GM19397 (cell line): ENCODE measurements around the gene AKAP13.

Experiments
- ATAC-seq: cut with Tn5 transposase; IDR thresholded peaks from one replicate; pipeline ENCODE4 v1.9.1; 2021; ENCODE audit warnings: mild to moderate bottlenecking, moderate library complexity; ENCODE audit not compliant: unreplicated experiment

AKAP13 gene

GRCh38 chr15:85761635-85762034 is 381.2 kb downstream of the AKAP13 start:
- ATAC-seq: no peak

- no peak for ATAC-seq
Measured at GRCh38 chr15:85762039-85762755, 381.8 kb downstream of the AKAP13 start.

- ATAC-seq: no peak
Measured at GRCh38 chr15:85762756-85763127, 382.3 kb downstream of the AKAP13 start.

- no peak for ATAC-seq
Measured at GRCh38 chr15:85763157-85763556, 382.8 kb downstream of the AKAP13 start.

- no peak for ATAC-seq
Measured at GRCh38 chr15:85763673-85764633, 383.6 kb downstream of the AKAP13 start.

- no peak for ATAC-seq
Measured at GRCh38 chr15:85764649-85765277, 384.4 kb downstream of the AKAP13 start.

- ATAC-seq: no peak
Measured at GRCh38 chr15:85766001-85766831, 385.8 kb downstream of the AKAP13 start.

GRCh38 chr15:85767785-85768529 is 387.6 kb downstream of the AKAP13 start:
- ATAC-seq: no peak

GRCh38 chr15:85768595-85769168 is 388.3 kb downstream of the AKAP13 start:
- no peak for ATAC-seq

- no peak for ATAC-seq
Measured at GRCh38 chr15:85769182-85769900, 388.9 kb downstream of the AKAP13 start.

GRCh38 chr15:85770096-85771041 is 390.0 kb downstream of the AKAP13 start:
- ATAC-seq: no peak

GRCh38 chr15:85771271-85771670 is 390.9 kb downstream of the AKAP13 start:
- ATAC-seq: no peak

GRCh38 chr15:85771781-85772445 is 391.5 kb downstream of the AKAP13 start:
- no peak for ATAC-seq

GRCh38 chr15:85772668-85773067 is 392.3 kb downstream of the AKAP13 start:
- ATAC-seq: no peak

GRCh38 chr15:85773249-85773648 is 392.8 kb downstream of the AKAP13 start:
- ATAC-seq: no peak

- no peak for ATAC-seq
Measured at GRCh38 chr15:85773970-85774369, 393.6 kb downstream of the AKAP13 start.
